ENCODE data around the gene ELOVL6. TPM values are rescaled to one million over a fixed set of nuclear protein-coding genes. Genes with fewer than 3 reads are reported as not detected.

ELOVL6 gene
- total RNA-seq, 1 donor from 2014 or later: 25.5 TPM

- Mint-ChIP-seq H3K27me3 (ENCODE audit: low read depth, unreplicated experiment) (no peaks in the 10 kb centered on the region), H3K9me3 (ENCODE audit: unreplicated experiment) (no peaks in the 10 kb centered on the region), H3K36me3 (ENCODE audit: low read depth, unreplicated experiment) (peaks cover 2% of the 10 kb centered on the region), H3K27ac (ENCODE audit: unreplicated experiment) (no peak overlapping the region), H3K4me3 (ENCODE audit: unreplicated experiment) (no peak overlapping the region), H3K4me1 (ENCODE audit: low read depth, unreplicated experiment) (no peaks in the 10 kb centered on the region)
- no peak overlapping the region for H3K9ac ChIP-seq (ENCODE audit: low read length)
- H3K4me2 ChIP-seq (ENCODE audit: low read length): no peak overlapping the region
- no peaks in the 10 kb centered on the region for H3K4me1 ChIP-seq (ENCODE audit: insufficient read depth, low read length)
- no peak overlapping the region for H3K4me3 ChIP-seq (ENCODE audit: insufficient read depth, low read depth, low read length)
- FAIRE-seq (no peak), DNase-seq (ENCODE audit: low read depth) (no peak)
- no peaks in the 10 kb centered on the region for H3K9me3 ChIP-seq (ENCODE audit: insufficient read depth, low read depth, low read length)
- no peaks in the 10 kb centered on the region for H4K20me1 ChIP-seq (ENCODE audit: insufficient read depth, low read length)
- H3K27me3 ChIP-seq (ENCODE audit: insufficient read depth, low read length): no peaks in the 10 kb centered on the region
- TF ChIP-seq, protein P1, sequence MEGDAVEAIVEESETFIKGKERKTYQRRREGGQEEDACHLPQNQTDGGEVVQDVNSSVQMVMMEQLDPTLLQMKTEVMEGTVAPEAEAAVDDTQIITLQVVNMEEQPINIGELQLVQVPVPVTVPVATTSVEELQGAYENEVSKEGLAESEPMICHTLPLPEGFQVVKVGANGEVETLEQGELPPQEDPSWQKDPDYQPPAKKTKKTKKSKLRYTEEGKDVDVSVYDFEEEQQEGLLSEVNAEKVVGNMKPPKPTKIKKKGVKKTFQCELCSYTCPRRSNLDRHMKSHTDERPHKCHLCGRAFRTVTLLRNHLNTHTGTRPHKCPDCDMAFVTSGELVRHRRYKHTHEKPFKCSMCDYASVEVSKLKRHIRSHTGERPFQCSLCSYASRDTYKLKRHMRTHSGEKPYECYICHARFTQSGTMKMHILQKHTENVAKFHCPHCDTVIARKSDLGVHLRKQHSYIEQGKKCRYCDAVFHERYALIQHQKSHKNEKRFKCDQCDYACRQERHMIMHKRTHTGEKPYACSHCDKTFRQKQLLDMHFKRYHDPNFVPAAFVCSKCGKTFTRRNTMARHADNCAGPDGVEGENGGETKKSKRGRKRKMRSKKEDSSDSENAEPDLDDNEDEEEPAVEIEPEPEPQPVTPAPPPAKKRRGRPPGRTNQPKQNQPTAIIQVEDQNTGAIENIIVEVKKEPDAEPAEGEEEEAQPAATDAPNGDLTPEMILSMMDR (IDR thresholded peaks at IDR 0.05; ENCODE audit: insufficient read depth, low read depth, low read length): no peak
- no peak for TF ChIP-seq EZH2 (IDR thresholded peaks at IDR 0.05; ENCODE audit: insufficient read depth, low read length)
- H3K79me2 ChIP-seq (ENCODE audit: insufficient read depth, low read length): no peaks in the 10 kb centered on the region
- no peak overlapping the region for H2AFZ ChIP-seq (ENCODE audit: low read depth, low read length)
- H3K36me3 ChIP-seq (ENCODE audit: insufficient read depth, low read length): no peaks in the 10 kb centered on the region
- no peak overlapping the region for H3K27ac ChIP-seq (ENCODE audit: low read depth, low read length)
Observed at GRCh38 chr4:110002326-110002725, 196.1 kb downstream of the ELOVL6 start.

DNA sequence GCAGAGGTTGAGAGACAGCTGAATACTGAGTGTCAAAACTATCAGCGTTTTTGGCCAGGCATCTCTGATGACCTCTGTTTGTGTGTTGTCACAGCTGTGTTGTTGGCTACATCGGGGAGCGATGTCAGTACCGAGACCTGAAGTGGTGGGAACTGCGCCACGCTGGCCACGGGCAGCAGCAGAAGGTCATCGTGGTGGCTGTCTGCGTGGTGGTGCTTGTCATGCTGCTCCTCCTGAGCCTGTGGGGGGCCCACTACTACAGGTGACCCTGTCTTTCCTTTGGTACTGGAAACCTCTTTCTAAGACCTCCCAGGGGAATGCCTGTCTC, 198.9 kb downstream of the ELOVL6 start:
- no peaks in the 10 kb centered on the region for H3K4me1 Mint-ChIP-seq (ENCODE audit: low read depth, unreplicated experiment)
- Histone ChIP-seq H3K4me3 (ENCODE audit: insufficient read depth, low read depth, low read length) (no peak overlapping the region), H4K20me1 (ENCODE audit: insufficient read depth, low read length) (no peaks in the 10 kb centered on the region), H3K27ac (ENCODE audit: low read depth, low read length) (no peak overlapping the region), H3K4me2 (ENCODE audit: low read length) (no peak overlapping the region), H3K36me3 (ENCODE audit: insufficient read depth, low read length) (no peaks in the 10 kb centered on the region), H3K79me2 (ENCODE audit: insufficient read depth, low read length) (no peaks in the 10 kb centered on the region), H3K9me3 (ENCODE audit: insufficient read depth, low read depth, low read length) (no peaks in the 10 kb centered on the region), H3K9ac (ENCODE audit: low read length) (no peak overlapping the region), H2AFZ (ENCODE audit: low read depth, low read length) (no peak overlapping the region), H3K27me3 (ENCODE audit: insufficient read depth, low read length) (no peaks in the 10 kb centered on the region), H3K4me1 (ENCODE audit: insufficient read depth, low read length) (peaks cover 3% of the 10 kb centered on the region)
- H3K27me3 Mint-ChIP-seq (ENCODE audit: low read depth, unreplicated experiment): peaks cover 3% of the 10 kb centered on the region
- peaks cover 2% of the 10 kb centered on the region for H3K36me3 Mint-ChIP-seq (ENCODE audit: low read depth, unreplicated experiment)
- FAIRE-seq: no peak
- no peak overlapping the region for H3K4me3 Mint-ChIP-seq (ENCODE audit: unreplicated experiment)
- H3K27ac Mint-ChIP-seq (ENCODE audit: unreplicated experiment): no peak overlapping the region
- H3K9me3 Mint-ChIP-seq (ENCODE audit: unreplicated experiment): no peaks in the 10 kb centered on the region
- no peak for DNase-seq (ENCODE audit: low read depth)
- TF ChIP-seq EZH2 (IDR thresholded peaks at IDR 0.05; ENCODE audit: insufficient read depth, low read length): no peak
- TF ChIP-seq, protein P1 (IDR thresholded peaks at IDR 0.05; ENCODE audit: insufficient read depth, low read depth, low read length): no peak

- Histone ChIP-seq H4K20me1 (ENCODE audit: insufficient read depth, low read length) (no peaks in the 10 kb centered on the region), H3K36me3 (ENCODE audit: insufficient read depth, low read length) (no peaks in the 10 kb centered on the region), H3K9me3 (ENCODE audit: insufficient read depth, low read depth, low read length) (no peaks in the 10 kb centered on the region), H3K27ac (ENCODE audit: low read depth, low read length) (no peak overlapping the region), H2AFZ (ENCODE audit: low read depth, low read length) (no peak overlapping the region), H3K4me3 (ENCODE audit: insufficient read depth, low read depth, low read length) (no peak overlapping the region), H3K4me2 (ENCODE audit: low read length) (no peak overlapping the region), H3K27me3 (ENCODE audit: insufficient read depth, low read length) (no peaks in the 10 kb centered on the region), H3K79me2 (ENCODE audit: insufficient read depth, low read length) (no peaks in the 10 kb centered on the region), H3K9ac (ENCODE audit: low read length) (no peak overlapping the region), H3K4me1 (ENCODE audit: insufficient read depth, low read length) (peaks cover 3% of the 10 kb centered on the region)
- no peak for FAIRE-seq
- Mint-ChIP-seq H3K4me3 (ENCODE audit: unreplicated experiment) (no peak overlapping the region), H3K27ac (ENCODE audit: unreplicated experiment) (no peak overlapping the region), H3K36me3 (ENCODE audit: low read depth, unreplicated experiment) (peaks cover 2% of the 10 kb centered on the region), H3K27me3 (ENCODE audit: low read depth, unreplicated experiment) (peaks cover 3% of the 10 kb centered on the region), H3K9me3 (ENCODE audit: unreplicated experiment) (no peaks in the 10 kb centered on the region), H3K4me1 (ENCODE audit: low read depth, unreplicated experiment) (no peaks in the 10 kb centered on the region)
- DNase-seq (ENCODE audit: low read depth): peak; percentile 33
- TF ChIP-seq, protein P1 (IDR thresholded peaks at IDR 0.05; ENCODE audit: insufficient read depth, low read depth, low read length): peak; percentile 62
- no peak for TF ChIP-seq EZH2 (IDR thresholded peaks at IDR 0.05; ENCODE audit: insufficient read depth, low read length)
Observed at GRCh38 chr4:109998867-109999584, 199.4 kb downstream of the ELOVL6 start.
